Measurements from ENCODE around the gene CACNA1F. TPM values are rescaled to one million over a fixed set of nuclear protein-coding genes. Genes with fewer than 3 reads are reported as not detected.

The CACNA1F gene
- total and polyA plus RNA-seq, 2 experiments from 2014 or later = 0.02 to 0.45 TPM

- H3K27ac ChIP-seq = no peak overlapping the region
- peaks cover 6% of the 10 kb centered on the region for H3K4me1 ChIP-seq (ENCODE audit: low read depth)
Measured at GRCh38 chrX:49172280-49172780, 60.8 kb downstream of the CACNA1F start.

DNA sequence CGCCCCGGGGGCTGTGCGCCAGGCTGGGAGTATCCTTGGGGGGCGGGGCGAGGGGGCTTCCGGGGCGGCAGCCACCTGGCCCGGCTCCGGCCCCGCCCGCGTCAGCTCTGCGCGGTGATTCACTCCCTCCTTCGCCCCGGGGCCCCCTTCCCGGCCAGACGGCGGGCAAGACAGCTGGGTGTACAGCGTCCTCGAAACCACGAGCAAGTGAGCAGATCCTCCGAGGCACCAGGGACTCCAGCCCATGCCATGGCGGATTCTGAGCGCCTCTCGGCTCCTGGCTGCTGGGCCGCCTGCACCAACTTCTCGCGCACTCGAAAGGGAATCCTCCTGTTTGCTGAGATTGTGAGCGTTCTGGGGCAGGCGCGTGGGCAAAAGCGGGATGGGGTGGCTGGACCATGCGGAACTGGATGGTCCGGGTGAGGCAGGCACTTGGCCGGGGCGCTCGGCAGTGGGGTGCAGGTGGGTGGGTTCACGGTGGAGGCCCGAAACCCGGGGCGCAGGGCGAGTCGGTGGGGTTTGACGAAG is 61.3 kb downstream of the CACNA1F start, which contains the start of gene PLP2:
PLP2 (plus strand) TSS at position 147 of the 528 bp plus-strand sequence; CDS start at position 250, 103 bp downstream.
- Histone ChIP-seq H3K36me3 (no peaks in the 10 kb centered on the region), H3K27me3 (no peaks in the 10 kb centered on the region), H3K4me3 (peak within 1 kb of the TSS; percentile 34), H3K4me1 (ENCODE audit: low read depth) (peaks cover 10% of the 10 kb centered on the region), H3K27ac (no peak within 1 kb of the TSS), H3K9me3 (ENCODE audit: low read depth) (no peaks in the 10 kb centered on the region)
- DNase-seq (ENCODE audit: low read depth in 1 of 2, low spot score in 1 of 2) = peak; percentile 35 to 37
- no peak for TF ChIP-seq CTCF (IDR thresholded peaks at IDR 0.05; ENCODE audit: low read depth, low read length)

More at GRCh38 chrX:49172280-49172780, 60.8 kb downstream of the CACNA1F start:
- Histone ChIP-seq H3K36me3 (no peaks in the 10 kb centered on the region), H3K27me3 (no peaks in the 10 kb centered on the region), H3K4me3 (peak overlapping the region; percentile 34), H3K9me3 (ENCODE audit: low read depth) (no peaks in the 10 kb centered on the region)
- peak; percentile 19 to 35 for DNase-seq (ENCODE audit: low read depth in 1 of 2, low spot score in 1 of 2)
- TF ChIP-seq CTCF (IDR thresholded peaks at IDR 0.05; ENCODE audit: low read depth, low read length) = no peak

DNA sequence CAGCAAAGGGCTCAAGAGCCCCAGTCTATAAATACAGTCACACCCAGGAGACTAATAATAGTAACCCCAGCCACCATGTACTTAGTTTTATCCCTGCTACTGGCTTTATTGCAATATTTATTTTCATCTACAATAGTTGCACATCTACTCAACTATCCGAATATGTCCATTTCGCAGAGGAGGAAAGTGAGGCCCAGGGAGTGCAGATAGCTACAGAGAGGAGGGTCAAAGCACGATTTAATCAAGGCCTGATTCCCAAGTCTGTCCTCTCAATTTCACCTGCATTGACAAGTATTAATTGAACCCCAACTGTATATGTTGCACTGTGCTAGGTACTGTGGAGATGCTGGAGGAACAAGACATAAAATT is 65.4 kb downstream of the CACNA1F start:
- no peaks in the 10 kb centered on the region for H3K9me3 ChIP-seq (ENCODE audit: low read depth)
- peak overlapping the region; percentile 79 for H3K27ac ChIP-seq
- no peak overlapping the region for H3K4me3 ChIP-seq
- H3K36me3 ChIP-seq = no peaks in the 10 kb centered on the region
- H3K4me1 ChIP-seq (ENCODE audit: low read depth) = peaks cover 11% of the 10 kb centered on the region
- DNase-seq (ENCODE audit: low read depth in 1 of 2, low spot score in 1 of 2) = no peak
- H3K27me3 ChIP-seq = no peaks in the 10 kb centered on the region
- TF ChIP-seq CTCF (IDR thresholded peaks at IDR 0.05; ENCODE audit: low read depth, low read length) = no peak

DNA sequence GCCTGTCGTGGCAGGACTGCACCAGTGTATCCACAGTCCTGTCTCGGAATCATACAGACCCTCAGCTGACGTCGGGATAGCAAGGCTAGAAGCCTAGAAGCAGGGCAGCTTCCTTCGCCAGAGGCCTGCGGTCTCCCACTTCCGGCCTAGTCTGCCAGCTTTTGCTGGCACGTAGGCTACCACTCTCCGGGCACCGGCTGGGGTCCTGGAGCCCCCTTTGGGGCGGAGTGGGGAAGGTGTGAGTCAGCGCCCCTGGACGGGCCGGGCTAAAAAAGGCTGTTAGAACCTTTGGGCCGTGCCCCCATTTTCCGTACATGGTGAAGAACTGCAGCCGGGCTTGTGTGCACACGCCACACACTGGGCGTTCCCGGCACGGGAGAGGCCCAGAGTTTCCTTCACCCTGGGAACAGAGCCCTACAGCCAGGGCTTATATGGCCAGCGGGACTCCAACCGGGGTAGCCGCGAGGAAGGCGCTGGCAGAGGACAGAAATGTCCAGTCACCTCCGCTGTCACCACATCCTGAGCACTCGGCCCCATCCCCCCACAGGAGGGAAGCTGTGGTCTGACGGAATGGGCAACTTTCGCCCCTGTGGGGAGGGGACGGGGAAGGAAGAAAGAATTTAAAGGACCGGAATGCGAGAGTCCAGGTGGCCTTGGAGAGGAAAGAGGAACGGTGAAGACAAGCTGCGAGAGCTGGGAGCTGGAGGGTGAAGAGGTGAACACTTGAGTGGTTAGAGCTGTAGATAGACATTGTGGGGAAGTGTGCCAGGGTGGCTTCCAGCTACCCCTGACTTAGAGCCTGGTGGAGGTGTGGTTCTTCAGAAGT is 66.0 kb downstream of the CACNA1F start:
- Histone ChIP-seq H3K4me3 (no peak overlapping the region), H3K27ac (peak overlapping the region; percentile 79), H3K36me3 (no peaks in the 10 kb centered on the region), H3K4me1 (ENCODE audit: low read depth) (peaks cover 11% of the 10 kb centered on the region), H3K9me3 (ENCODE audit: low read depth) (no peaks in the 10 kb centered on the region), H3K27me3 (no peaks in the 10 kb centered on the region)
- TF ChIP-seq CTCF (IDR thresholded peaks at IDR 0.05; ENCODE audit: low read depth, low read length) = no peak
- DNase-seq (ENCODE audit: low read depth in 1 of 2, low spot score in 1 of 2) = peak; percentile 53 to 87

- Histone ChIP-seq H3K27ac (peak overlapping the region; percentile 79), H3K9me3 (ENCODE audit: low read depth) (no peaks in the 10 kb centered on the region), H3K36me3 (no peaks in the 10 kb centered on the region), H3K27me3 (no peaks in the 10 kb centered on the region), H3K4me1 (ENCODE audit: low read depth) (peaks cover 11% of the 10 kb centered on the region), H3K4me3 (no peak overlapping the region)
- DNase-seq (ENCODE audit: low read depth in 1 of 2, low spot score in 1 of 2) = peak; percentile 76 to 84
- TF ChIP-seq CTCF (IDR thresholded peaks at IDR 0.05; ENCODE audit: low read depth, low read length) = no peak
Measured at GRCh38 chrX:49165901-49166881, 66.9 kb downstream of the CACNA1F start.
